HG03025 (cell line): Measurements from ENCODE around the gene ATP2B2.

Source experiments
- ATAC-seq: cut with Tn5 transposase; IDR thresholded peaks from one replicate; pipeline ENCODE4 v1.9.1; 2021; ENCODE audit warnings: mild to moderate bottlenecking, moderate library complexity; ENCODE audit not compliant: unreplicated experiment, low FRiP score

Gene ATP2B2

GRCh38 chr3:10353160-10353559 lies 152.2 kb downstream of the ATP2B2 start:
- ATAC-seq = no peak

DNA sequence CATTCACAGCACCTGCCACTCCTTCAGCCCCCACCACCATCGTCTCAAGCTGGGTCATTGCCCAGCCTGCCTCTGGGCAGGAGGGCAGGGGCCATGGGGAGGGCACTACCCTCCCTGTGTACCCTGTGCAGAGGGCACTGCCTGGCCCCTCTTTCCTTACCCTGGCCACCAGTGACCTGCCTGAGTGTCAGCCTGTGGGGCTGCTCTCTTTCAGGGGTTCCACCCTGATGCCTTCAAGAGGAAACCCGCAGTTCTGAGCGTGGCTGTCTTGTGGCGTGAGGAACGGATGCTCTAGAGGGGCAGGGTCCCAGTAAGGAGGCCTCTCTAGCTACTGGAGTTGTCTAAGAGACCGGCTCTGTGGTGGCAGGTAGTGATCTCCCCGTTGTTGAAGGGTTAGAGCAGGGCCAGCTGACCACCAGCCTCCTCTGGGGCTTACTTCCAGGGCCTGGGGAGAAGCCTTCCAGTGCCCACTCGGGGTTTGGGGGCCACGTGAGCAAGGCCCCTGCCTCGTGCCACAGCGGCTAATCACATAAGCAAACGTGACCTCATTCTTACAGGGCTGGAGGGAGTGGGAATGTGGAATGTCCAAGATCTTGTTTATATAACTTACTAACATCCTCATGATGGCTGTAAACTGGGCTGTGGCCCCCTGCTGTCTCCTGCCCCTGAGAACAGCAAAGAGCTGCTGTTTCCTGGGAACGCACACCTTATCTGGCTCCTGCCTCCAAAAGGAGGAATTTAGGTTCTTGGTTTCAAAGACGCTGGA lies 153.1 kb downstream of the ATP2B2 start:
- no peak for ATAC-seq

- ATAC-seq = no peak
Measured at GRCh38 chr3:10351013-10351735, 154.2 kb downstream of the ATP2B2 start.

DNA sequence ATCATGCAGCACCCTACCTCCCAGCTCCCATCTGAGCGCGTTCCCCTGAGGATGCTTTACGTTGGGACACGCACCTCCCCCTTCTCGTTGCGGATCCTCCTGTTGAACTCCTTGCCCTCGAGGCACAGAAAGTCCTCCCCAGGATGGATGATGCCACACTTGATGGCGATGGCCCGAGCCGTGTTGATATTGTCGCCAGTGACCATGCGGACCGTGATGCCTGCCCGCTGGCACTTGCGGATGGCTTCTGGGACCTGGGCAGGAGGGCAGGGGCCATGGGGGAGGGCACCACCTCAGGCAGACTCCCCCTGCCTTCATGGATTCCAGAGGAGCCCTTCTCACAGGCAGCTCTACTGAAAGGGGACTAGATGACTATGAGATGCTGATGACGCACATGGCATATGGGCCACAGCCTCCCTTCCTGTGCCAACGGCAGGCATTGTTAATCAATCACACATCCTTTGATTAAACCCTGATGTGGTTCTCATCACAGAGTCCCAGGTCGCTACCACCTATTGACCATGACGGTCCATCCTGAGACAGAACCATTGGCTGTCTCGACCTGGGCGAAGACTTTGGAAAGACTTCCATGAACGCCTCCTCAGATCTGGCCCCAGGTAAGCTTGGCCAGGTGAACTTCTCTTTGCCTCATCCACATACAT lies 154.9 kb downstream of the ATP2B2 start:
- ATAC-seq = no peak

DNA sequence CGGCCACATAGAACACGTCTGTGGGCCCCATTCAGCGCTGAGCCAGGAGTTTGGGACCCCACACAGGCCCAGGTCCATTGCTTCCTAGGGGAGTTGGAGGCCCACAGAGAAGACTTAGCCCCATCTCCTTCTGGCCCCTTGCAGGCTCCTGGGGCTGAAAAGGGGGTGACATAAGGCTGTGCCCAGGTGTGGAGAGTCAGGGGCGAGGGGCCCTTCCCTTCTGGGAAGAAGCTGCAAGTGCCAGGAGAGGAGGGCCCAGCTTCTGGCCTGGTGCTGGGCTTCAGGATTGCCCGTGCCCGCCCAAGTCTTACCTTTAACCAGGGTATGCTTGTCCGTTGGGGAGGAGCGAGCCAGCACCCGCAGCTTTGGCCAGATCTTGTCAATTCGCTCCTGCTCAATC lies 155.6 kb downstream of the ATP2B2 start:
- no peak for ATAC-seq

- ATAC-seq = no peak
Measured at GRCh38 chr3:10348404-10348721, 157.0 kb downstream of the ATP2B2 start.

DNA sequence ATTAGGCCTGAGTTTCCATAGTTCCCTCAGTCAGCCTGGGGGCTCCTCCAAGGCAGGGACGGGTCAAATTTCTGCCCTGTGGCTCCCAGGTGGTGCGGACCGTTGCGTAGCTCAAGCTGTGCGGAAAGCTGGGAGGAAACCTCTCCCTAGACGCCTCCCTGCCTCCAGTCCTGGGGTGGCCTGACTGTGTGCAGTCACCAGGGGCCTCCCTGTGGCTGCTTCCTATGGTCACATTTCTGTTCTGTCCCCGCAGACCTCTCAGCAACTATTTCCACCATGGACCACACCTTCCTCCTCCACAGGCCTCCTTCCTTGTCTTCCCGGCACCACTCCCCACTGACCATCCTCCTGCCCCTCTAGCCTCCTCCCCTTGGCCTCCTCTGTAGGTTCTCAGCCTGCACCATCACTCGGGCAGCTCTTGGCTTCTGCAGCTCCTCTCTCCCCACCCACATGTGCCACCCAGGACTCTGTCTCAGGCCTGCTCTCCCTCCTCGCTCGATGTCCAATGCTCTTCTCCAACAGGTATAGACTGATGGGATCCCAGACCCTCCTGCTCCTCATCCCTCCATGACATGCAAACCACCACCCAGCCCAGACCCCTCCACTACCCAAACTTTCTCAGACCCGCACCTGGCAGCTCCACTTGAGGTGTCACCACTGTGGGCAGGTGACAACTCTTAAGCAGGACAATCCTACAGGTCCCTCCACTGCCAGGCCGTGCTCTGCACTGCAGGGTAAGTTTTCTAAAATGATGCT lies 157.6 kb downstream of the ATP2B2 start:
- ATAC-seq = no peak

- no peak for ATAC-seq
Measured at GRCh38 chr3:10345911-10346310, 159.5 kb downstream of the ATP2B2 start.

- ATAC-seq = no peak
Measured at GRCh38 chr3:10344944-10345575, 160.3 kb downstream of the ATP2B2 start.

GRCh38 chr3:10344147-10344943 lies 161.0 kb downstream of the ATP2B2 start:
- ATAC-seq = no peak

- no peak for ATAC-seq
Measured at GRCh38 chr3:10343526-10343925, 161.9 kb downstream of the ATP2B2 start.

- no peak for ATAC-seq
Measured at GRCh38 chr3:10342781-10343180, 162.6 kb downstream of the ATP2B2 start.

DNA sequence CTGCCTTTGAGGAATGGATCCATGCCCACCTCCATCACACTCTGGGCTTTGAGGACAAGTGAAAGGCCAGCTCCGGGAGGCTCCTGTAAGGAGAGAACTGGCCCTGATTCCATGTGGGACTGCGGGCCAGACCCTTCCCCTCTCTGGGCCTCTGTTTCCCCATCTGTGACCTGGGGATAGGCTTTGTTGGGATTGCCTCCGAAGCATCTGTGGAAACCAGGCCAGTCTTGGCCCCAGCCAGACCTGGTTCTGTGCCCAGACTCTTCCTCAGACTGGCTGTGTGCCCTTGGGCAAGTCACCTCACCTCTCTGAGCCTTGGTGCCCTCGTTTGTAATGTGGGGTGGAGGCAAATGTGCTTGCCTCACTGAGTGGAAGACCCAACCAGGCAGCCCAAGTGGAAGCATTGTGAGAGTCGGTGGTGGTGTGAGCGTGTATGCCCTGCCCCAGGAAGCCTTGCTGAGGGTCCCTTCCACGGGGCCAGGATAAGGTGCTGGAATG lies 163.4 kb downstream of the ATP2B2 start:
- no peak for ATAC-seq

GRCh38 chr3:10340476-10340875 lies 164.9 kb downstream of the ATP2B2 start:
- no peak for ATAC-seq

- ATAC-seq = no peak
Measured at GRCh38 chr3:10340046-10340445, 165.3 kb downstream of the ATP2B2 start.

DNA sequence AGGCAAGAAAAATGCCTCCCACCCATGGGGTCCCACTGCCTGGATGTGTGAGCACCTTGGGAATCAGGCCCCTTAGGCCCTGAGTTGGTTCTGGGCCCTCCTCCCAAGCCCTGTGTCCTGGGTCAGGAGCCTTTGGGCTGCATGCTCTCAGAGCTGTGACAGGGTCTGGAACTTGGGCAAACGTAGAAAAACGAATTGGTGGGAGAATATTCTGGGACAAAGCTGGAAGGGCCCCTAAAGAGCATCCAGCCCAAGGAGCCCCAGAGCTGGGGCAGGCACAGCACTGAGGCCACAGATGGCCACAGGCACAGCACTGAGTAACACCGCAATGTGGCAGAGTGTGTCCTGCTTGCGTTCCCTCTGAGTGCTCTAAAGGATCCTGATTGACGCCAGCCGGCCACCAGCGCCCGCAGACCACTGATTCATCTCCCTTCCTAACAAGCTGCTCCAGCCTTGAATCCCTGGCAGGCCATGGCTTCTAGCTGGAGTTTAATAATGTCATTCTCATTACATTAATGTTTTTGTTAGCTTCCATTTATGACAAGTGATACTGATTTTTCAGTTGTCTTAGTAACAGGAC lies 165.9 kb downstream of the ATP2B2 start:
- no peak for ATAC-seq

DNA sequence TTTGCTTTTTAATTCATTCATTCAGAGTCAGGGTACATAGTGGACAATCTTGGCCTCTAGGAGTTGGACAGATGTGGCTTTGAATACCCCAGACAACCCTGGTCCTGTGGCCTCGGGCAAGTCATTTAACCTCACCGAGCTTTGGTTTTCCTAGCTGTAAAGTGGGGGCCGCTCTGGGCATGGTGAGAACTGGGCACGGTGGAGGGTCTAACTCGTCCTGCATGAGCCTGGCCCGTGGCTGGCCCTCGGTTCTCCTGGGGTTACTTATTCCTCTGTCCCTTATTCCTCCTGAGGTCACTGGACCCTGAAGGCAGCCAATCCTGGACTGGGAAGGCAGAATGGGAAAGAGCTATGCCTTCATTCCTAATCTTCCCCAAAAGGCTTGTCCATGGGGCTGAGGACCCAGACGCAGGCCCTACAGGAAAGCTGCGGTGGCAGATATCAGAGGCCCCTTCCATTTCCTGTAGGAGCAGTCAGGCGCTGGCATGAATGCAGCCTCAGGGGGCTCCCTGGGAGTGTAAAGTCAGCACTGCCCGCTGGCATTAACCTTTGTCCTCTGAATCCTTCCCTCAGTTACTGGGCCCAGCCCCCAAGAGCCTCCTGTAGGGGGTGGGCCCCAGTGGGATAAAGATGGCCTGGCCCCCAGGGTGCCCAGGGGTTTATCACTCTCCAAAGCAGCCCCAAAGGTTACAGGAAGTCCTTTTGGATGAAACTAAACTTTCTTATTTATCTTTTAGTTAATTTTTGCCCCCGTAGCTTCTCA lies 166.6 kb downstream of the ATP2B2 start:
- ATAC-seq = no peak

GRCh38 chr3:10338164-10338470 lies 167.3 kb downstream of the ATP2B2 start:
- no peak for ATAC-seq
